ENCODE measurements around the gene KRTAP5-8. TPM values are rescaled to one million over a fixed set of nuclear protein-coding genes. Genes with fewer than 3 reads are reported as not detected.
A peak's percentile ranks its signal among the peaks of the same experiment; 100 is the strongest.
"Not testable (repeated sequence)": the region's sequence is repeated elsewhere in the genome, so short reads cannot be mapped to it uniquely, and the experiment has no call there.

KRTAP5-8 gene
- total RNA-seq, 1 donor: 0.36 TPM

DNA sequence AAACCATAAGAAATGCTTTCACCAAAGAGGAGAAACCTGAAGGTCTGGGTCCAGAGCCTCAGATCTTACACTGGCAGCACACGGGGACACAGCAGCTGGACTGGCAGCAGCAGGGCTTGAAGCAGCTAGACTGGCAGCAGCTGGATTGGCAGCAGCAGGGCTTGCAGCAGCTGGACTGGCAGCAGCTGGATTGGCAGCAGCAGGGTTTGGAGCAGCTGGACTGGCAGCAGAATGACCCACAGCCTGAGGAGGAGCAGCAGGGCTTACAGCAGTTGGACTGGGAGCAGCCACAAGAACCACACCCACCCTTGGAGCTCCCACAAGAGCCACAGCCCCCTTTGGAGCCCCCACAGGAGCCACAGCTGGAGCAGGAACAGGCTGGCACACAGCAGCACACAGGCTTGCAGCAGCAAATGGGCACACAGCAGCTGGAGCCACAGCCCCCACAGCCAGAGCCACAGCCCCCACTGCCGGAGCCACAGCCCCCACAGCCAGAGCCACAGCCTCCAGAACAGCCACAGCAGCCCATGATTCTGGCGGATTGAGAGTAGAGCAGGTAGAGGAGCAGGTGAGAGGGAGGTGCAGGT lies 44.6 kb downstream of the KRTAP5-8 start, which contains the start of gene KRTAP5-11:
Gene KRTAP5-11, minus strand, starts transcription at position 567 of the 587 bp plus-strand sequence. Its CDS starts 38 bp downstream, at position 529.
- DNase-seq (ENCODE audit: insufficient read length, low spot score, missing footprints): no peak
- no peak within 1 kb of the TSS for H2AFZ ChIP-seq (ENCODE audit: low read length)
- H3K27me3 ChIP-seq (ENCODE audit: insufficient read depth, low read length): peaks cover 9% of the 10 kb centered on the region
- H3K27ac ChIP-seq (ENCODE audit: low read depth, low read length): no peak within 1 kb of the TSS
- no peaks in the 10 kb centered on the region for H3K4me1 ChIP-seq (ENCODE audit: insufficient read depth, low read length)
- no peaks in the 10 kb centered on the region for H4K20me1 ChIP-seq (ENCODE audit: insufficient read depth, low read length)
- H3K9me3 ChIP-seq (ENCODE audit: low read depth, low read length): no peaks in the 10 kb centered on the region
- no peaks in the 10 kb centered on the region for H3K79me2 ChIP-seq (ENCODE audit: insufficient read depth, low read length)
- no peak within 1 kb of the TSS for H3K4me2 ChIP-seq (ENCODE audit: insufficient read depth, low read length)
- no peaks in the 10 kb centered on the region for H3K36me3 ChIP-seq (ENCODE audit: insufficient read depth, low read length)
- TF ChIP-seq, protein P1, sequence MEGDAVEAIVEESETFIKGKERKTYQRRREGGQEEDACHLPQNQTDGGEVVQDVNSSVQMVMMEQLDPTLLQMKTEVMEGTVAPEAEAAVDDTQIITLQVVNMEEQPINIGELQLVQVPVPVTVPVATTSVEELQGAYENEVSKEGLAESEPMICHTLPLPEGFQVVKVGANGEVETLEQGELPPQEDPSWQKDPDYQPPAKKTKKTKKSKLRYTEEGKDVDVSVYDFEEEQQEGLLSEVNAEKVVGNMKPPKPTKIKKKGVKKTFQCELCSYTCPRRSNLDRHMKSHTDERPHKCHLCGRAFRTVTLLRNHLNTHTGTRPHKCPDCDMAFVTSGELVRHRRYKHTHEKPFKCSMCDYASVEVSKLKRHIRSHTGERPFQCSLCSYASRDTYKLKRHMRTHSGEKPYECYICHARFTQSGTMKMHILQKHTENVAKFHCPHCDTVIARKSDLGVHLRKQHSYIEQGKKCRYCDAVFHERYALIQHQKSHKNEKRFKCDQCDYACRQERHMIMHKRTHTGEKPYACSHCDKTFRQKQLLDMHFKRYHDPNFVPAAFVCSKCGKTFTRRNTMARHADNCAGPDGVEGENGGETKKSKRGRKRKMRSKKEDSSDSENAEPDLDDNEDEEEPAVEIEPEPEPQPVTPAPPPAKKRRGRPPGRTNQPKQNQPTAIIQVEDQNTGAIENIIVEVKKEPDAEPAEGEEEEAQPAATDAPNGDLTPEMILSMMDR (IDR thresholded peaks at IDR 0.05; ENCODE audit: extremely low read depth, low read depth, low read length): no peak
- H3K4me3 ChIP-seq (ENCODE audit: insufficient read depth, low read length): no peak within 1 kb of the TSS

DNA sequence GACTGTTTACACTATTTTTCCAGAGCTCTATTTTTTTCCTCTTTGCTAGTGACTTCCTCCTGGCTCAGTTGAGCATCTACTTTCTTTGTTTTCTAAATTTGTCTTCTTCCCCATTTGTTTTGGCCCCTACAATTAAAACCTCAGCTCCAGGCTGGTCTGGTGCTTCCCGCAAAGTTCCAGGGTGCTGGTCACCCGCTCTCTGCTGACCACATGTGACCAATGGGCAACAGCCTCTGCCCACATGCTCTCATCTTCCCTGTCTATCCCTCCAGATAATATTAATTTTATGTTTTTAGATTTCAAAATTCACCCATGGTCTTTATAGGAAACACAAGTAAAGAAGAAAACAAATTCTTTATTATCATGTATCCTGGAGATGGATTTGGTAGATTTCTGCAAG lies 45.1 kb downstream of the KRTAP5-8 start:
- not testable (repeated sequence) for H3K4me3 ChIP-seq (ENCODE audit: insufficient read depth, low read length); H3K4me1 ChIP-seq (ENCODE audit: insufficient read depth, low read length); H2AFZ ChIP-seq (ENCODE audit: low read length); H3K27me3 ChIP-seq (ENCODE audit: insufficient read depth, low read length); H3K27ac ChIP-seq (ENCODE audit: low read depth, low read length); H3K79me2 ChIP-seq (ENCODE audit: insufficient read depth, low read length); H3K4me2 ChIP-seq (ENCODE audit: insufficient read depth, low read length); H4K20me1 ChIP-seq (ENCODE audit: insufficient read depth, low read length); H3K36me3 ChIP-seq (ENCODE audit: insufficient read depth, low read length); H3K9me3 ChIP-seq (ENCODE audit: low read depth, low read length)
- peak; percentile 34 for DNase-seq (ENCODE audit: insufficient read length, low spot score, missing footprints)

DNA sequence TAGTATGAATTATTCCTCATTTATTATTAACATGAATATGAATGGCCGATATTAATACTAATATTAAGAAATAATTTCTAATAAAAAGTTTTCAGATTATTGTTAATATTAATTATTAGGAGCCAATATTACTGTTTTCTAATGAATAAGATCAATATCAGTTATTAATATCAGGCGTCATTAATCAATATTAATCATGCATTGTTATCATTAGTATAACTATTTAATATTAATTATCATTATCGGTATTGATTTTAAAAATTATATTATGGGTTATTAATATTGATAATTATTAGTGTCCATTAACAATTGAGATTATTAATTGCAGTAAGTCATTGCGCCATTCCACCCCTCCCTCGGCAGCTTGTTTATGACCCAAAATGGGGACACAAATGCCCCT lies 47.8 kb downstream of the KRTAP5-8 start:
- not testable (repeated sequence) for H4K20me1 ChIP-seq (ENCODE audit: insufficient read depth, low read length); H3K4me3 ChIP-seq (ENCODE audit: insufficient read depth, low read length); H3K4me2 ChIP-seq (ENCODE audit: insufficient read depth, low read length); H2AFZ ChIP-seq (ENCODE audit: low read length); H3K27ac ChIP-seq (ENCODE audit: low read depth, low read length); H3K9me3 ChIP-seq (ENCODE audit: low read depth, low read length); H3K27me3 ChIP-seq (ENCODE audit: insufficient read depth, low read length); DNase-seq (ENCODE audit: insufficient read length, low spot score, missing footprints); H3K79me2 ChIP-seq (ENCODE audit: insufficient read depth, low read length); H3K4me1 ChIP-seq (ENCODE audit: insufficient read depth, low read length); H3K36me3 ChIP-seq (ENCODE audit: insufficient read depth, low read length)

DNA sequence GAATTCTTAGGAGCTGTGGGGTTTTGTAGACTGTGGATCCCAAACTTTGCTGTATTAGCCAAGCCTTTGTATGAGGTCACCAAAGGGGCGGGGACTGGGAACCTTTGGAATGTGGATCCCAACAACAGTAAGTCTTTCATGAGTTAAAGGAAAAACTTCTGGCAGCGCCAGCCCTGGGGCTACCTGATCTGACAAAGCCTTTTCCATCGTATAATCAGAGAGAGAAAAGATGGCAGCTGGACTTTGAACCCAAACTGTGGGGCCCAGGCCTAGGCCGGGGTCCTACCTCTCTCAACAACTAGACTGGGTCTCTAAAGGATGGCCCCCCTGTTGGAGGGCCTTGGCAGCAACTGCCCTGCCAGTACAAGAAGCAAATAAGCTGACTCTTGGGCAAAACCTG lies 50.5 kb downstream of the KRTAP5-8 start:
- H3K9me3 ChIP-seq (ENCODE audit: low read depth, low read length); H3K27ac ChIP-seq (ENCODE audit: low read depth, low read length); H3K4me1 ChIP-seq (ENCODE audit: insufficient read depth, low read length); H3K4me3 ChIP-seq (ENCODE audit: insufficient read depth, low read length); H4K20me1 ChIP-seq (ENCODE audit: insufficient read depth, low read length); DNase-seq (ENCODE audit: insufficient read length, low spot score, missing footprints); H2AFZ ChIP-seq (ENCODE audit: low read length); H3K79me2 ChIP-seq (ENCODE audit: insufficient read depth, low read length); H3K36me3 ChIP-seq (ENCODE audit: insufficient read depth, low read length); H3K27me3 ChIP-seq (ENCODE audit: insufficient read depth, low read length); H3K4me2 ChIP-seq (ENCODE audit: insufficient read depth, low read length): not testable (repeated sequence)

Small RNA genes lying within 50 kb of the gene (small RNA-seq; reads per million reads assigned to genes)
- gene AP000867.1: not detected
- not detected for gene KRTAP5-14P

Other genes with a start within 250 kb of the KRTAP5-8 start
- gene DHCR7, start 89.6 kb upstream of the KRTAP5-8 start, total RNA-seq: 58.3 and 60.4 TPM in 2 replicates
- gene NADSYN1, start 84.8 kb upstream of the KRTAP5-8 start, total RNA-seq: 69.5 and 81.1 TPM in 2 replicates
- gene KRTAP5-7, start 10.8 kb upstream of the KRTAP5-8 start, total RNA-seq: 0.36 and 0.59 TPM in 2 replicates
- gene KRTAP5-9, start 10.4 kb downstream of the KRTAP5-8 start, total RNA-seq: not detected in 2 replicates
- 0.36 TPM in 1 of 2 replicates, not detected in the other for gene KRTAP5-10, start 27.5 kb downstream of the KRTAP5-8 start, total RNA-seq
- not detected in 2 replicates for gene KRTAP5-11, start 44.9 kb downstream of the KRTAP5-8 start, total RNA-seq

Measured in osteoblast (primary cell).